D721Med (cell line): Measurements from ENCODE around the gene AP3S1.

Experiments
- DNase-seq: peaks from one replicate; pipeline ENCODE4 v3.0.0; 2011; ENCODE audit warnings: low spot score; ENCODE audit not compliant: insufficient read length
- FAIRE-seq: peaks from 2 replicates; lab custom pipeline; 2011; peaks lifted over from hg19 to GRCh38; lab: Jason Lieb, UNC
- TF ChIP-seq, protein P1 (sequence below): IDR thresholded peaks from 2 replicates; pipeline ENCODE4 v1.5.1; 2012; ENCODE audit warnings: mild to moderate bottlenecking, control low read depth; ENCODE audit not compliant: insufficient read depth; ENCODE audit errors: missing control alignments

Gene AP3S1

DNA sequence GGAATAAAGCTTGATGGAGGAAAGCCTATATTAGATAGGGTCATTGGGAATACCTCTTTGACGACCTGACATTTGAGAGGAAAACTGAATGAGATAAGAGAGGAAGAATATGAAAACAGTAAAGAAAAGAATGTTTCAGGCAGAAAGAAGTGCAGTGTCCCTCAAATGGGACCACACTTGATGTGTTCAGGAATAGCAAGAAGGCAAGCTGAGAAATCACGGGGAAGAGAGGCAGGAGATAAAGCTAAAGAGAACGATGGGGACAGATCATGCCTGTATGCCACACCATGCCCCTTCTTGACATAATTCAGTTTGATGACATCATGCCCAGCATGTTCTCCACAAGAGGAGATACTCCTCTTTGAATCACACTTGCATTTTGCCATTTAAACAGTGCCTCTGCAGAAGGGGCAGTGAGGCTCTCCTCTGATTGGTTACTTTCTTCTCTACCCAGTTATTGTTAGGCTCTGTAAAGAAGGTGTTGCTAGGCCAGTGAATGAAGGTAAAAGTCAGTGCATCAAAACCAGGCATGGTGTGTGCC is 7.6 kb downstream of the AP3S1 start:
- TF ChIP-seq, protein P1, sequence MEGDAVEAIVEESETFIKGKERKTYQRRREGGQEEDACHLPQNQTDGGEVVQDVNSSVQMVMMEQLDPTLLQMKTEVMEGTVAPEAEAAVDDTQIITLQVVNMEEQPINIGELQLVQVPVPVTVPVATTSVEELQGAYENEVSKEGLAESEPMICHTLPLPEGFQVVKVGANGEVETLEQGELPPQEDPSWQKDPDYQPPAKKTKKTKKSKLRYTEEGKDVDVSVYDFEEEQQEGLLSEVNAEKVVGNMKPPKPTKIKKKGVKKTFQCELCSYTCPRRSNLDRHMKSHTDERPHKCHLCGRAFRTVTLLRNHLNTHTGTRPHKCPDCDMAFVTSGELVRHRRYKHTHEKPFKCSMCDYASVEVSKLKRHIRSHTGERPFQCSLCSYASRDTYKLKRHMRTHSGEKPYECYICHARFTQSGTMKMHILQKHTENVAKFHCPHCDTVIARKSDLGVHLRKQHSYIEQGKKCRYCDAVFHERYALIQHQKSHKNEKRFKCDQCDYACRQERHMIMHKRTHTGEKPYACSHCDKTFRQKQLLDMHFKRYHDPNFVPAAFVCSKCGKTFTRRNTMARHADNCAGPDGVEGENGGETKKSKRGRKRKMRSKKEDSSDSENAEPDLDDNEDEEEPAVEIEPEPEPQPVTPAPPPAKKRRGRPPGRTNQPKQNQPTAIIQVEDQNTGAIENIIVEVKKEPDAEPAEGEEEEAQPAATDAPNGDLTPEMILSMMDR, result no peak
- no peak for DNase-seq
- FAIRE-seq, result no peak

GRCh38 chr5:115850744-115851416 is 9.1 kb downstream of the AP3S1 start:
- no peak for FAIRE-seq
- no peak for DNase-seq

GRCh38 chr5:115854139-115854538 is 12.4 kb downstream of the AP3S1 start:
- FAIRE-seq (no peak), DNase-seq (no peak)
- TF ChIP-seq, protein P1, result no peak

More at GRCh38 chr5:115850744-115851416, 9.1 kb downstream of the AP3S1 start:
- TF ChIP-seq, protein P1, result no peak

GRCh38 chr5:115855959-115856358 is 14.2 kb downstream of the AP3S1 start:
- no peak for DNase-seq
- TF ChIP-seq, protein P1, result no peak
- FAIRE-seq, result no peak

- TF ChIP-seq, protein P1, result no peak
- no peak for DNase-seq
- peak; percentile 35 for FAIRE-seq
Measured at GRCh38 chr5:115857057-115857479, 15.3 kb downstream of the AP3S1 start.

DNA sequence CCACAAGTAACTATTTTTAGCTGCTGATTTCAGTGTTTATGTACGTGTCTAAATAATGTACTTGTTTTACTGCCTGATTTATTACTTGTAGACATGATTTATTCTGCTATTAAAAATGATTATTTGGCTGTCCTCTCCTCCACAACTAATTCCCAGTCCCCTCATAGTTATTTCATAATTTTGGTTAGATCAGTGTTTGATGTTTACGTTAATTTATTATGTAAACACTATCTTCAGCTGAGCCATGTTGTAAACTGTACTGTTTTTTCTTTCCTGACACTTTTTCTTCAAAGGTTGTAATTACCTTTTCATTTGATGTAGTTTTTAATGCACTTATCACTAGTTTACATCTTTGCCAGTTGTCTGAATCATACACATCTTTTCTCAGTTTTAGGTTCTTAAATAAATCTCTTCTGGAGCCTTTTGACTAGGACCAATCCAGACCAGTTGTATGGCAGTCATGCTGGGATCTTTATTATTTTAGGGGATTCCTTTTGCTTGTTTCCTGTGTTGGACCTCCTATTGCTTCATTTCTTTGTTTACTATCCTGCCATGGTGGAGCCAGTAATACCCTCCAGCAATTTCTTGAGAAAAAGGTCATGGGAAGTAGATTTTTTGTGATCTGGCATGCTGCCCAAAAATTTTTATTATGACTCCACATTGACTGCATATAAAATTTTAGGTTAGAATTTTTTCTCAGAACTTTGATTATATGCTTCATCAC is 16.1 kb downstream of the AP3S1 start:
- FAIRE-seq (no peak), DNase-seq (no peak)
- TF ChIP-seq, protein P1, result no peak
